Spleen (tissue), 7 donors: ENCODE data around the gene GRM2.

Source experiments
- POLR2A ChIP-seq, 3 donors: fragments of 450-650 bp; IDR thresholded peaks; one replicate each; pipeline ENCODE4 v1.5.1; 2017; ENCODE audit warnings: antibody characterized with exemption in 3 of 3, mild to moderate bottlenecking in 1 of 3
- POLR2AphosphoS5 ChIP-seq, 3 donors: sonication (generic); formaldehyde crosslinking; IDR thresholded peaks; one replicate each; pipeline ENCODE4 v1.5.1; 2017; ENCODE audit warnings: antibody characterized with exemption in 3 of 3
- TF ChIP-seq, protein P1 (sequence below), 11 experiments: fragments of 200-600 bp in 7 of 11; fragments of 450-650 bp in 4 of 11; sonication (generic) in 4 of 11; IDR thresholded peaks in 8 of 11; conservative IDR thresholded peaks in 3 of 11; 1 replicate in 7 of 11; 2 replicates in 4 of 11; pipeline versions ENCODE4 v1.4.0 to v1.8.0; 2016 to 2021; ENCODE audit warnings: antibody characterized with exemption in 11 of 11, inconsistent platforms in 4 of 11, mild to moderate bottlenecking in 1 of 11
- donor health status: DM: no; HTN: no; CAD: no; lungs with moderate emphysema.
- donor health status: DM: no; HTN: no; CAD: no.
- donor health status: DM: no; HTN: no; CAD: no.

- TF ChIP-seq, protein P1, sequence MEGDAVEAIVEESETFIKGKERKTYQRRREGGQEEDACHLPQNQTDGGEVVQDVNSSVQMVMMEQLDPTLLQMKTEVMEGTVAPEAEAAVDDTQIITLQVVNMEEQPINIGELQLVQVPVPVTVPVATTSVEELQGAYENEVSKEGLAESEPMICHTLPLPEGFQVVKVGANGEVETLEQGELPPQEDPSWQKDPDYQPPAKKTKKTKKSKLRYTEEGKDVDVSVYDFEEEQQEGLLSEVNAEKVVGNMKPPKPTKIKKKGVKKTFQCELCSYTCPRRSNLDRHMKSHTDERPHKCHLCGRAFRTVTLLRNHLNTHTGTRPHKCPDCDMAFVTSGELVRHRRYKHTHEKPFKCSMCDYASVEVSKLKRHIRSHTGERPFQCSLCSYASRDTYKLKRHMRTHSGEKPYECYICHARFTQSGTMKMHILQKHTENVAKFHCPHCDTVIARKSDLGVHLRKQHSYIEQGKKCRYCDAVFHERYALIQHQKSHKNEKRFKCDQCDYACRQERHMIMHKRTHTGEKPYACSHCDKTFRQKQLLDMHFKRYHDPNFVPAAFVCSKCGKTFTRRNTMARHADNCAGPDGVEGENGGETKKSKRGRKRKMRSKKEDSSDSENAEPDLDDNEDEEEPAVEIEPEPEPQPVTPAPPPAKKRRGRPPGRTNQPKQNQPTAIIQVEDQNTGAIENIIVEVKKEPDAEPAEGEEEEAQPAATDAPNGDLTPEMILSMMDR (IDR thresholded peaks at IDR 0.05 in 8 of 11, conservative IDR thresholded peaks at IDR 0.05 in 3 of 11) = no peak
- TF ChIP-seq POLR2AphosphoS5 (IDR thresholded peaks at IDR 0.05) (no peak), POLR2A (IDR thresholded peaks at IDR 0.05) (no peak)
These were observed 33.6 kb upstream of the GRM2 start for GRCh38 chr3:51673181-51673801.
